HUES6 (cell line): ENCODE results near the gene RPL7L1.

Experiments
- H3K27ac ChIP-seq: 2 replicates; pipeline ENCODE4 v1.7.0; 2013; ENCODE audit warnings: low read depth, mild to moderate bottlenecking, low read length, inconsistent platforms
- H3K27me3 ChIP-seq: 2 replicates; pipeline ENCODE4 v1.6.1; 2013; ENCODE audit warnings: low read length; ENCODE audit not compliant: control insufficient read depth, insufficient read depth
- H3K36me3 ChIP-seq: 2 replicates; pipeline ENCODE4 v1.6.1; 2013; ENCODE audit warnings: low read length; ENCODE audit not compliant: control insufficient read depth, insufficient read depth
- H3K4me1 ChIP-seq: 2 replicates; pipeline ENCODE4 v1.6.1; 2013; ENCODE audit warnings: low read length; ENCODE audit not compliant: control insufficient read depth, insufficient read depth
- H3K4me3 ChIP-seq: 2 replicates; pipeline ENCODE4 v1.5.1; 2013; ENCODE audit warnings: low read depth, low read length
- H3K9ac ChIP-seq: one replicate; pipeline ENCODE4 v1.6.1; 2013; ENCODE audit warnings: mild to moderate bottlenecking, low read length
- H3K9me3 ChIP-seq: 2 replicates; pipeline ENCODE4 v1.6.1; 2013; ENCODE audit warnings: low read depth, low read length; ENCODE audit not compliant: control insufficient read depth, insufficient read depth

RPL7L1 gene

DNA sequence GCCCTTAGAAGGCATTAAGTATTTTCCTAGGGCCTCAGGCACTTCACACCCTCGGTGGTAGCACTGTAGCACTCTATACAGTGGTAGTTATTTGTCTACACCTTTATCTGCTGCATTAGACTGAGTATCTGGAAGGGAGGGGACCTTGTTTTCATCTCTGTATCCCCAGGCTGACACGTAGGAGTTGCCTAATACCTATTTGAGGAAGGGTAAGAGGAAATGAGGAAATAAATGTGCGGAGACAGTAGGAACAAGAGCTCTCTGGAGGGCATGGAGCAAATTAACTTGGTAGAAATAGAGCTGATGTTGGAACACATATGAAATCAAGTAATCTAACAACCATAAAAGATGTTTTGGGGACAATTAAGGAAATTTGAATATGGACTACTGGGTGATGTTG is 53.8 kb downstream of the RPL7L1 start:
- Histone ChIP-seq H3K36me3 (peaks cover 60% of the 10 kb centered on the region), H3K27ac (no peak overlapping the region), H3K4me1 (peaks cover 3% of the 10 kb centered on the region; the same call in 1 of the 2 replicates), H3K9ac (no peak overlapping the region), H3K9me3 (no peaks in the 10 kb centered on the region), H3K4me3 (no peak overlapping the region), H3K27me3 (no peaks in the 10 kb centered on the region)

DNA sequence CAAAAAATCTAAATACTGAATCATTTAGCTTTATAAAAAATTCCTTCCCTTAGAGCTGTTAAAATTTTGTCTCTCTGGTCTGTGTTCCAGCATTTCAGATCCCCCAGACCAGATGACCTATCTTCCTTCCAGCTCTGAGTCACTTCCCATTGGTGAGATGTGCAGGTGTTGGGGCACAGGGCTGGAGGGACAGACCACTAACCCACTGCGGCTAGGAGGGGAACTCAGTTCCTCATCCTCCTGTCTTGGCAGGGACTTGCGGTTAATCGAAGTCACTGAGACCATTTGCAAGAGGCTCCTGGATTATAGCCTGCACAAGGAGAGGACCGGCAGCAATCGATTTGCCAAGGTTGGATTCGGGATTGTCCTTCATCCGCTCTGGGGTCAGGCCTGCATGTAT is 55.9 kb downstream of the RPL7L1 start:
- H3K36me3 ChIP-seq: peaks cover 79% of the 10 kb centered on the region
- no peaks in the 10 kb centered on the region for H3K9me3 ChIP-seq
- H3K27ac ChIP-seq: no peak overlapping the region
- no peak overlapping the region for H3K4me3 ChIP-seq
- H3K27me3 ChIP-seq: no peaks in the 10 kb centered on the region
- no peak overlapping the region for H3K9ac ChIP-seq
- peaks cover 13% of the 10 kb centered on the region for H3K4me1 ChIP-seq

DNA sequence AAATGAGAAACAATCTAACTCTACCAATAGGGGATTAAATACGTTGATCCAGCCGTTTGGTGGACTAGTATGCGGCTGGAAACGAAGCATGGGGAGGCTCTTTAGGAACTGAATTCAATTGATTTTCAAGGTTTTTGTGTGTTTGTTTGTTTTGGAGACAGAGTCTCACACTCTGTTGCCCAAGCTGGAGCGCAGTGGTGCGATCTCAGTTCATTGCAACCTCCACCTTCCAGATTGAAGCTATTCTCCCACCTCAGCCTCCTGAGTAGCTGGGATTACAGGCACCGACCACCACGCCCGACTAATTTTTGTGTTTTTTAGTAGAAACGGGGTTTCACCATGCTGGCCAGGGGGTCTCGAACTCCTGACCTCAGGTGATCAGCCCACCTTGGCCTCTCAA is 57.0 kb downstream of the RPL7L1 start:
- Histone ChIP-seq H3K9me3 (no peaks in the 10 kb centered on the region), H3K27ac (no peak overlapping the region), H3K27me3 (no peaks in the 10 kb centered on the region), H3K36me3 (peaks cover 87% of the 10 kb centered on the region), H3K4me3 (no peak overlapping the region), H3K9ac (no peak overlapping the region), H3K4me1 (peaks cover 10% of the 10 kb centered on the region; the same call in 1 of the 2 replicates)

DNA sequence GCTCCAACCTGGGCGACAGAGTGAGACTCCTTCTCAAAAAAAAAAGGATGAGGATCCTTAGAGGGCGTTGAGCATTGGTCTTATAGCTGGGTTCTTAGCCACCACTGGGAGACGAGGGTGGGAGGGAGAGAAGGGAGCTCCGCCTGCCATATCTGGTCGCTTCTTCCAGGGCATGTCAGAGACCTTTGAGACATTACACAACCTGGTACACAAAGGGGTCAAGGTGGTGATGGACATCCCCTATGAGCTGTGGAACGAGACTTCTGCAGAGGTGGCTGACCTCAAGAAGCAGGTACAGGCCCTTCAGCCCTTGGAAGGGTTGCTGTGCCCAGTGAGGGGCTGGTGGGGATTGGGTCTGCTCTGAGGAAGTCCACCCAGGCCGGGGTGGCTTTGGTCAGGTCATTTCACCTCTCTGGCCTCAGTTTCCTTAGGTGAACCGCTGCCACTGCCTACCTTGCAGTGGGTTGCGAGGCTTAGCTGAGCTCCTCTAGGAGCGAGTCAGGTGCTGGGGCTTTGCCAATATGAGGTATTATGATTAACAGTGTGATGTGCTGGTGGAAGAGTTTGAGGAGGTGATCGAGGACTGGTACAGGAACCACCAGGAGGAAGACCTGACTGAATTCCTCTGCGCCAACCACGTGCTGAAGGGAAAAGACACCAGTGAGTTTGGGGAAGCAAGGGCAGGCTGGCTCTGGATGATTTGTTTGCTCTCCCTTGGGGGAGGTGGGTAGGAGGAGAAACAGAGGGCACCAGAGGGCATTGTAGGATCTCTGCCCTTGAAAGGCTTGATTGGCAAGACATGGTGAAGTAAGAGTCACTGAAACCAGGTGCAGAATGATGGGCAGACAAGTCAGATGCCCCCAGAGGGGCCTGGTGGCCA is 58.4 kb downstream of the RPL7L1 start:
- Histone ChIP-seq H3K9ac (no peak overlapping the region), H3K4me1 (peaks cover 10% of the 10 kb centered on the region; the same call in 1 of the 2 replicates), H3K27me3 (no peaks in the 10 kb centered on the region), H3K9me3 (no peaks in the 10 kb centered on the region), H3K36me3 (peaks cover 84% of the 10 kb centered on the region), H3K27ac (no peak overlapping the region), H3K4me3 (no peak overlapping the region)

DNA sequence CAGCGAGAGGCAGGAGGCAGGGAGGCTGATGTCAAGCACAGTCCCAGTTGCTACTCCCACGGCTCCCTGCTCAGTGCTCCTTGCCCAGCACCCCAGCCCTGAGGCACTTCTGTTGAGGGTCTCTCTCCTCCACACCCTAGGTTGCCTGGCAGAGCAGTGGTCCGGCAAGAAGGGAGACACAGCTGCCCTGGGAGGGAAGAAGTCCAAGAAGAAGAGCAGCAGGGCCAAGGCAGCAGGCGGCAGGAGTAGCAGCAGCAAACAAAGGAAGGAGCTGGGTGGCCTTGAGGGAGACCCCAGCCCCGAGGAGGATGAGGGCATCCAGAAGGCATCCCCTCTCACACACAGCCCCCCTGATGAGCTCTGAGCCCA is 59.0 kb downstream of the RPL7L1 start:
- Histone ChIP-seq H3K4me3 (no peak overlapping the region), H3K36me3 (peaks cover 78% of the 10 kb centered on the region)

DNA sequence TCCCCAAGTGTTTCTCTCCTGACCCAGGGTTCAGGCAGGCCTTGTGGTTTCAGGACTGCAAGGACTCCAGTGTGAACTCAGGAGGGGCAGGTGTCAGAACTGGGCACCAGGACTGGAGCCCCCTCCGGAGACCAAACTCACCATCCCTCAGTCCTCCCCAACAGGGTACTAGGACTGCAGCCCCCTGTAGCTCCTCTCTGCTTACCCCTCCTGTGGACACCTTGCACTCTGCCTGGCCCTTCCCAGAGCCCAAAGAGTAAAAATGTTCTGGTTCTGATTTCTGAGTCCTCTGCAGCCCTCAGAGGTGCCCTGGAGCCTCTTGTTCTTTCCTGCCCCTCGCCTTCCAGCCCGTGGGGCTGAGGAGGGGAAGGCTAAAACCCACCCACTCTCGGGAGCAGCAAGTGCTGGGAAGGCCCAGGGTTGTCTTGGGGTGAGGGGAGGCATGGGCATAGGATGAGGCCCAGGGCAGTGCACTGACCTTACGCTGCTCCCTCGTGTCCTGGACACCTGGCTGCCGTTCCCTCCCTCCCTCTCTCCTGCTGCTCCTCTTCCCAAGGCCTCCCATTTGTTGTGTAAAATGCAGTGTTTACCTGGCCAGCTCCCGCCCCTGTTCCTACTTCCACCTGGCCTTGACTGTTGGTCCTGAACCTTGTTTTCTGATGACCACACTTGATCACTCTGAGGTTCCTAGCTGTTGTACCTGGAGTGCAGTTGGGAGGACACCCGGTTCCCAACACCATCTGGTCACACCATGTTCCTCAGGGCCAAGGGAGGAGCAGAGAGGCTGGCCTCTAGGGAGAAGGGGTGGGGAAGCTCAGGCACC is 59.8 kb downstream of the RPL7L1 start:
- Histone ChIP-seq H3K4me1 (peaks cover 10% of the 10 kb centered on the region; the same call in 1 of the 2 replicates), H3K9me3 (no peaks in the 10 kb centered on the region), H3K4me3 (no peak overlapping the region), H3K9ac (no peak overlapping the region), H3K27ac (no peak overlapping the region), H3K27me3 (no peaks in the 10 kb centered on the region), H3K36me3 (peaks cover 74% of the 10 kb centered on the region)

More for the DNA sequence above, 59.0 kb downstream of the RPL7L1 start:
- no peak overlapping the region for H3K27ac ChIP-seq
- H3K9me3 ChIP-seq: no peaks in the 10 kb centered on the region
- peaks cover 10% of the 10 kb centered on the region; the same call in 1 of the 2 replicates for H3K4me1 ChIP-seq
- H3K9ac ChIP-seq: no peak overlapping the region
- H3K27me3 ChIP-seq: no peaks in the 10 kb centered on the region
